CD4-positive, CD25-positive, alpha-beta regulatory T cell (primary cell): ENCODE data around the gene PRSS58. TPM values are rescaled to one million over a fixed set of nuclear protein-coding genes. Genes with fewer than 3 reads are reported as not detected.

Experiments used
- ATAC-seq, 2 donors: fragments of 150-1000 bp; cut with Tn5 transposase; one replicate each; pipeline ENCODE4 v1.10.0; 2021; ENCODE audit warnings: low read depth in 2 of 2, moderate number of reproducible peaks in 2 of 2, moderate library complexity in 1 of 2
- DNase-seq, 3 donors: peaks; one replicate each; pipeline versions ENCODE4 v3.0.0 to v3.0.0-alpha.2; 2012 to 2022; ENCODE audit warnings: mixed read lengths in 1 of 3
- H3K27ac ChIP-seq: one replicate; pipeline ENCODE4 v1.7.0; 2013; ENCODE audit warnings: mild to moderate bottlenecking, low read length; ENCODE audit not compliant: insufficient read depth, poor library complexity, severe bottlenecking
- H3K27me3 ChIP-seq: one replicate; pipeline ENCODE4 v1.7.0; 2013; ENCODE audit warnings: low read length; ENCODE audit not compliant: control insufficient read depth, insufficient read depth
- H3K36me3 ChIP-seq: one replicate; pipeline ENCODE4 v1.7.0; 2013; ENCODE audit warnings: mild to moderate bottlenecking, low read length, moderate library complexity; ENCODE audit not compliant: control insufficient read depth, insufficient read depth
- H3K4me1 ChIP-seq: 2 replicates; pipeline ENCODE4 v1.7.0; 2013; ENCODE audit warnings: mild to moderate bottlenecking, low read length; ENCODE audit not compliant: insufficient read depth, control insufficient read depth, poor library complexity, severe bottlenecking
- H3K4me3 ChIP-seq: one replicate; pipeline ENCODE4 v1.7.0; 2013; ENCODE audit warnings: low read depth, mild to moderate bottlenecking, low read length, moderate library complexity
- H3K9me3 ChIP-seq, 2 experiments: 1 replicate in 1 of 2; 2 replicates in 1 of 2; pipeline ENCODE4 v1.7.0; 2013; ENCODE audit warnings: low read length in 2 of 2, mild to moderate bottlenecking in 1 of 2, moderate library complexity in 1 of 2; ENCODE audit not compliant: control insufficient read depth in 2 of 2
- H3K27ac Mint-ChIP-seq, 3 donors: one replicate each; pipeline ENCODE4 v1.8.0; 2020 to 2022; ENCODE audit warnings: mild to moderate bottlenecking in 3 of 3, mixed read lengths in 3 of 3, moderate library complexity in 2 of 3
- H3K27me3 Mint-ChIP-seq: one replicate; pipeline ENCODE4 v1.8.0; 2022; ENCODE audit warnings: mild to moderate bottlenecking, mixed read lengths
- H3K36me3 Mint-ChIP-seq: one replicate; pipeline ENCODE4 v1.8.0; 2020; ENCODE audit warnings: mixed read lengths
- H3K4me1 Mint-ChIP-seq, 4 donors: one replicate each; pipeline ENCODE4 v1.8.0; 2020 to 2022; ENCODE audit warnings: mixed read lengths in 4 of 4, mild to moderate bottlenecking in 1 of 4
- H3K4me3 Mint-ChIP-seq, 4 donors: one replicate each; pipeline ENCODE4 v1.8.0; 2020 to 2022; ENCODE audit warnings: mild to moderate bottlenecking in 4 of 4, mixed read lengths in 4 of 4, moderate library complexity in 3 of 4
- H3K9me3 Mint-ChIP-seq, 7 donors: one replicate each; pipeline ENCODE4 v1.8.0; 2020 to 2022; ENCODE audit warnings: mixed read lengths in 7 of 7, mild to moderate bottlenecking in 3 of 7, moderate library complexity in 2 of 7
- polyA plus RNA-seq, 4 donors: library from polyadenylated mRNA; unstranded; fragments of 300-500 nt; fragmentation: Illumina TruSeq; gene quantifications; one replicate each; pipeline ENCODE4 v1.2.3, GENCODE V29; 2021
- total RNA-seq: library from RNA; stranded (reverse); gene quantifications from one replicate; pipeline ENCODE4 v1.2.3, GENCODE V29; 2022

PRSS58 gene
- total and polyA plus RNA-seq, 5 donors from 2014 or later: 0.21 TPM; not detected in 4

DNA sequence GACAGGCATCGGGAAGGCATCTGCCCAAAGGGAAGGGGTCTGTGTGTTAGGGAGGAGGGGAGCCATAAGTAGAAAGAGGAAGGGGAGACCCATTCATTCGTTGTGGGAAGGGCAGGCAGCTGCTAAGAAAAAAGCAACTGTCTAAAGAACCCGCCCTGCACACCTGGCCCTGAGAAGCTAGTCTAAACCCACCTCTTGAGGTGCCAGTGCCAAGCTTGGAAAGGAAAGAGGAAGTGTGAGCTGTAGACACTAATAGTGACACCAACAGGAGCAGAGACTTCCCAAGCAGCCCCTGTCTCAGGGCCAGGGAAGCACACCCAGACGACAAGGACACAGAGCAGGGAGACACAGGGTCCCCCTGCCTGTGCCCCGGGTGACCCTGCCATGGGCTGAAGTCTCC, 40.8 kb upstream of the PRSS58 start:
- Histone ChIP-seq H3K27me3 (no peaks in the 10 kb centered on the region), H3K9me3 (no peaks in the 10 kb centered on the region), H3K27ac (no peak overlapping the region), H3K4me1 (no peaks in the 10 kb centered on the region), H3K4me3 (no peak overlapping the region), H3K36me3 (no peaks in the 10 kb centered on the region)
- DNase-seq (no peak), ATAC-seq (no peak)
- H3K9me3 Mint-ChIP-seq: no peaks in the 10 kb centered on the region
- no peak overlapping the region for H3K27ac Mint-ChIP-seq
- peak overlapping the region in 2 of 4 donors; percentile 42 to 44 for H3K4me3 Mint-ChIP-seq
- H3K4me1 Mint-ChIP-seq: peaks cover 0 to 16% (median 5%) of the 10 kb centered on the region in 4 donors
- peaks cover 4% of the 10 kb centered on the region for H3K36me3 Mint-ChIP-seq
- H3K27me3 Mint-ChIP-seq: peaks cover 22% of the 10 kb centered on the region

DNA sequence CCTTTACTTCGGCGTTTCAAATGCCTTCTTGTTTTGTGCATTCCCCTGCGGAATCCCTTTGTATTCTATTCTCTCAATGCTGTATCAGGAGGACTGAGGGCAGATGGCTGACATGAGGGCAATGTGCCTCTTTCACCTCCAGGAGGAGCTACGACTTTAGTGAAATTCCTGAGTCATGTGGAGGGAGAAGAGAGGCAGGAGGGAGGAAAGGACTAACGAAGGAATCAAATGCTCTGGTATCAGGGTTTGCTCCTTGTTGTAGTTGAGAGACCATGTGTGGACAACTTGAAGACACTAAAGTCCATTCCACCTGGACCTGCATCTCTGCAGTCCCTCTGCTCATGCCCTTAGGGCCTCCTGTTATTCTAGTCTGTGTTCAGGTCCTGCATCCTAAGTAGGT, 40.2 kb upstream of the PRSS58 start:
- no peaks in the 10 kb centered on the region for H3K4me1 ChIP-seq
- H3K4me1 Mint-ChIP-seq: peaks cover 0 to 14% (median 3%) of the 10 kb centered on the region in 4 donors
- H3K4me3 Mint-ChIP-seq: no peak overlapping the region
- no peak for DNase-seq
- H3K36me3 Mint-ChIP-seq: peaks cover 4% of the 10 kb centered on the region
- no peak overlapping the region for H3K27ac Mint-ChIP-seq
- no peaks in the 10 kb centered on the region for H3K9me3 ChIP-seq
- H3K4me3 ChIP-seq: no peak overlapping the region
- ATAC-seq: no peak
- H3K9me3 Mint-ChIP-seq: no peaks in the 10 kb centered on the region
- H3K36me3 ChIP-seq: no peaks in the 10 kb centered on the region
- no peak overlapping the region for H3K27ac ChIP-seq
- no peaks in the 10 kb centered on the region for H3K27me3 ChIP-seq
- peaks cover 22% of the 10 kb centered on the region for H3K27me3 Mint-ChIP-seq

DNA sequence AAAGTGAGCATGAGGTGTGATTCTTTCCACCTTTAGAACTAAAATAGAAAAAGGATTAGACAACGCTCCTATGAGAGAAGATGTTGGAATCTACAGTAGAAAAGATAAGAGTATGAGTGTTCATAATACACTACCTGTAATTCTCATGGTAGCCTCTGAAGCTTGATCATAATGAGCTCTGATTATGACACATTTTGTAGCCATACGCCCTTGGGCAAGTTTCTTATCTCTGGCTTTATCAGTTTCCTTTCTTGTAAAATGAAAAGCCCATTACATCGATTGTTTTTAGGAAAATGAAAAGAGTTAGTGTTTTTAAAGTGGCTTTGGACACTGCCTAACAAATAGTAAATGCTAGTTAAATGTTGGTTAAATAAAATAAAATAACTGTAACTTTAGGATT, 22.4 kb upstream of the PRSS58 start:
- Mint-ChIP-seq H3K27me3 (peaks cover 39% of the 10 kb centered on the region), H3K4me1 (no peaks in the 10 kb centered on the region), H3K27ac (no peak overlapping the region), H3K36me3 (no peaks in the 10 kb centered on the region), H3K4me3 (no peak overlapping the region), H3K9me3 (peaks cover under 1 to 8% (median 7%) of the 10 kb centered on the region in 7 donors)
- H3K4me1 ChIP-seq: no peaks in the 10 kb centered on the region
- H3K27ac ChIP-seq: no peak overlapping the region
- H3K27me3 ChIP-seq: peaks cover 7% of the 10 kb centered on the region
- no peak for DNase-seq
- no peak overlapping the region for H3K4me3 ChIP-seq
- ATAC-seq: no peak
- H3K9me3 ChIP-seq: peaks cover 0 to 4% of the 10 kb centered on the region in 2 experiments
- H3K36me3 ChIP-seq: no peaks in the 10 kb centered on the region

DNA sequence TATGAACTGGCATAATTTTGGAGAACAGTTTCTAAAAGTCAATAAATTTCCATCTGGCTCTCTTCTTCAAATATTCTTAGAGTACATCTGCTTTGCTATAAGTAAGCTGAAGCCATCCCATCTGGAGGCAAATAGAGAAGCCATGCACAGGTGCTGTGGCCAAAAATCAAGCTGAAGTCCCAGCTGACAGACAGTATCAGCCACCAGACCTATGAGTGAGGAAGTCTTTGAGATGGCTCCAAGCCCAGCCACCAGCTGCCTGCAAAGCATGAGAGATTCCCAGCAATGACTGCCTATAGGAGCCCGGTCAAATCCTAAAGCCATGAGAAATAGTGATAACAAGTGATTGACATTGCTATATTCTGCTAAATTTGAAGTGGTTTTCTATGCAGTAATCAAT, 21.7 kb upstream of the PRSS58 start:
- Mint-ChIP-seq H3K9me3 (peaks cover 4 to 14% (median 7%) of the 10 kb centered on the region in 7 donors), H3K4me3 (no peak overlapping the region), H3K27me3 (peaks cover 41% of the 10 kb centered on the region), H3K36me3 (no peaks in the 10 kb centered on the region), H3K4me1 (no peaks in the 10 kb centered on the region), H3K27ac (no peak overlapping the region)
- no peaks in the 10 kb centered on the region for H3K36me3 ChIP-seq
- H3K4me3 ChIP-seq: no peak overlapping the region
- DNase-seq (no peak), ATAC-seq (no peak)
- no peak overlapping the region for H3K27ac ChIP-seq
- H3K9me3 ChIP-seq: peaks cover 5 to 9% of the 10 kb centered on the region in 2 experiments
- H3K27me3 ChIP-seq: peaks cover 7% of the 10 kb centered on the region
- no peaks in the 10 kb centered on the region for H3K4me1 ChIP-seq

DNA sequence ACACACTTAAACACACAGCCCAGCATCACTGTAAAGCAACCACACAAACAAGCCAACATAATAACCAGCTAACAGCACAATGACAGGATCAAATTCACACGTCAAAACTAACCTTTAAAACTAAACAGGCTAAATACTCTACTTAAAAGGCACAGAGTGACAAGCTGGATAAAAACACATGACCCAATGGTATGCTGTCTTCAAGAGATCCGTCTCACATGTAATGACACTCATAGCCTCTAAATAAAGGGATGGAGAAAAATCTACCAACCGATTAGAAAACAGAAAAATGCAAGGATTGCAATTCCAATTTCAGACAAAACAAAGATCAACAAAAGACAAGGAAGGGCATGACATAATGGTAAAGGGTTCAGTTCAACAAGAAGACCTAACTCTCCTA, 17.2 kb upstream of the PRSS58 start:
- peaks cover 5 to 9% of the 10 kb centered on the region in 2 experiments for H3K9me3 ChIP-seq
- Mint-ChIP-seq H3K27me3 (peaks cover 38% of the 10 kb centered on the region), H3K27ac (no peak overlapping the region), H3K9me3 (peaks cover 4 to 17% (median 9%) of the 10 kb centered on the region in 7 donors), H3K4me3 (no peak overlapping the region), H3K4me1 (no peaks in the 10 kb centered on the region), H3K36me3 (no peaks in the 10 kb centered on the region)
- no peak overlapping the region for H3K27ac ChIP-seq
- H3K36me3 ChIP-seq: no peaks in the 10 kb centered on the region
- DNase-seq: no peak
- H3K4me3 ChIP-seq: no peak overlapping the region
- H3K27me3 ChIP-seq: no peaks in the 10 kb centered on the region
- H3K4me1 ChIP-seq: no peaks in the 10 kb centered on the region
- no peak for ATAC-seq

DNA sequence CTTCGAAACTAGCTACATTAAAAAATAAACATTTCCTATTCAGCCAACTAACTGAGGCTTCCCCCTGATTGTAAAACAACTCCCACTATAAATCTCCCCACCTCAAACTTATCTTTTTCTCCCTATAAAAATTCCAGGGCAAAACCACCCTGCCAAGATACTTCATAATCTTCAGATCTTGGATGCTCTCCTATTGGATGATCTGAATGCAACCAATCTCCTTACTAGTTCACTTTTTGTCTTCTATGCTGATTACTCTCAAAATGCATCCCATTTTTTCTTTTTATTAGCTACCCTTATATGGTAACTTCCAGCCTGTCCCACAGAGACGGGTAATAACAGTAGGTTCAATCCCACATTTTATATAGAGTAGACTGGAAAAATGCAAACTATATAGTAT, 15.0 kb upstream of the PRSS58 start:
- H3K27me3 ChIP-seq: no peaks in the 10 kb centered on the region

DNA sequence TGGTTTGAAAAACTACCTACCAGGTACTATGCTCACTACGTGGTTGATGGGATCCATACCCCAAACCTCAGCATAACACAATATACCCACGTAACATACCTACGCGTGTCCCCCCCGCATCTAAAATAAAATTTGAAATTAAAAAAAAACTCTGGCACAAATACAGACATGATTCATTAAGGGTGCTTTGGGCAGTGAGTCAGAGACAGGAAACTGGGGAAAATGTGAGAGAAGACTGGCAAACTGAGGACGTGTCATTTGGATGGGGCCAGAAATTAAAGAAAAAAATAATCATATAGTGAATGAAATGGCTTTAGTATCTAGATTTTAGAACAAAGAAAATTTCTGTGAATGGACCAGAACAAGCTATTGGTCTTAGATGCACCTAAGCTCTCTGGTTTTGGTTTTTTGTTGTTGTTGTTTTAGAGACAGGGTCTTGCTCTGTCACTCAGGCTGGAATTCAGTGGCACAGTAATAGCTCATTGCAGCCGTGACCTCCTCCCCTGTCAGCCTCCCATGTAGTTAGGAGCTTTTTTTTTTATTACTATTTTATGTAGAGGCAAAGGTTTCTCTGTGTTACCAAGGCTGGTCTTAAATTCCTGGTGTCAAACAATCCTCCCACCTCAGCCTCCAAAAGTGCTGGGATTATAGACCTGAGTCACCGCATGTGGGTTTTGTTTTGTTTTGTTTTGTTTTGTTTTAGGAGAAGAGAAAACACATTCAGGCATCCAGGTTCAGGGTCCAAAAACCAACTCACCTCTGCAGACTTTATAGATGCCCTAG, 5.9 kb upstream of the PRSS58 start:
- H3K27me3 ChIP-seq: peaks cover 2% of the 10 kb centered on the region
- DNase-seq (no peak), ATAC-seq (no peak)
- Mint-ChIP-seq H3K27ac (no peak overlapping the region), H3K4me1 (no peaks in the 10 kb centered on the region), H3K36me3 (no peaks in the 10 kb centered on the region), H3K4me3 (no peak overlapping the region), H3K9me3 (peaks cover 0 to 4% (median 0%) of the 10 kb centered on the region in 7 donors), H3K27me3 (peaks cover 4% of the 10 kb centered on the region)
- H3K27ac ChIP-seq: no peak overlapping the region
- H3K36me3 ChIP-seq: no peaks in the 10 kb centered on the region
- H3K9me3 ChIP-seq: no peaks in the 10 kb centered on the region
- H3K4me1 ChIP-seq: no peaks in the 10 kb centered on the region
- H3K4me3 ChIP-seq: no peak overlapping the region

More for the DNA sequence above, 15.0 kb upstream of the PRSS58 start:
- peaks cover 2 to 17% (median 9%) of the 10 kb centered on the region in 7 donors for H3K9me3 Mint-ChIP-seq
- Histone ChIP-seq H3K4me1 (no peaks in the 10 kb centered on the region), H3K36me3 (no peaks in the 10 kb centered on the region), H3K27ac (no peak overlapping the region), H3K4me3 (no peak overlapping the region), H3K9me3 (peaks cover 5 to 9% of the 10 kb centered on the region in 2 experiments)
- DNase-seq (no peak), ATAC-seq (no peak)
- H3K36me3 Mint-ChIP-seq: no peaks in the 10 kb centered on the region
- peaks cover 36% of the 10 kb centered on the region for H3K27me3 Mint-ChIP-seq
- no peak overlapping the region for H3K27ac Mint-ChIP-seq
- H3K4me1 Mint-ChIP-seq: no peaks in the 10 kb centered on the region
- no peak overlapping the region for H3K4me3 Mint-ChIP-seq

DNA sequence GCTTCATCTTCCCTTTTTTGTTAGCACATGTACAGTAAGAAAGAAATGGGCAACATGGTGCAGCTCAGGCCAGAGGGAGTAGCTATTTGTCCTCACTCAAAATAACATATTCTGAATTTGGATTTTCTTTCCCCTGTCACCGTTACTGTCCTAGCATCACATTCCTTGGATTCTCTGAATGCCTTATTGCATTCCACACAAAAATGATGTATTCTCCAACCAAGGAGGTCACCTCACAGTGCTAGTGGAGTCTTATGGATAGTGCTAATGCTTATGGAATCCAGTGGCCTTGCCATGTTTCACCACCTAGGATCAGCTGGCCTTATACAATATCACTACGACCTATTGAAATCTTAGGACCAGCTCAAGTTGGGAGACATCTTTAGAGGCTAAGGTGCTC, 7.2 kb downstream of the PRSS58 start:
- ATAC-seq: no peak
- no peaks in the 10 kb centered on the region for H3K4me1 ChIP-seq
- no peaks in the 10 kb centered on the region for H3K27me3 ChIP-seq
- DNase-seq: no peak
- no peak overlapping the region for H3K4me3 Mint-ChIP-seq
- no peaks in the 10 kb centered on the region for H3K36me3 Mint-ChIP-seq
- H3K36me3 ChIP-seq: no peaks in the 10 kb centered on the region
- H3K4me3 ChIP-seq: no peak overlapping the region
- H3K4me1 Mint-ChIP-seq: no peaks in the 10 kb centered on the region
- no peak overlapping the region for H3K27ac Mint-ChIP-seq
- H3K9me3 Mint-ChIP-seq: peaks cover 0 to 1% (median 0%) of the 10 kb centered on the region in 7 donors
- H3K27me3 Mint-ChIP-seq: peaks cover 5% of the 10 kb centered on the region
- no peak overlapping the region for H3K27ac ChIP-seq
- no peaks in the 10 kb centered on the region for H3K9me3 ChIP-seq
